ENCODE measurements around the gene SACM1L.
"Not testable (repeated sequence)": the region's sequence is repeated elsewhere in the genome, so short reads cannot be mapped to it uniquely, and the experiment has no call there.

The SACM1L gene

GRCh38 chr3:45670436-45670835, 18.8 kb upstream of the SACM1L start:
- DNase-seq: no peak

DNA sequence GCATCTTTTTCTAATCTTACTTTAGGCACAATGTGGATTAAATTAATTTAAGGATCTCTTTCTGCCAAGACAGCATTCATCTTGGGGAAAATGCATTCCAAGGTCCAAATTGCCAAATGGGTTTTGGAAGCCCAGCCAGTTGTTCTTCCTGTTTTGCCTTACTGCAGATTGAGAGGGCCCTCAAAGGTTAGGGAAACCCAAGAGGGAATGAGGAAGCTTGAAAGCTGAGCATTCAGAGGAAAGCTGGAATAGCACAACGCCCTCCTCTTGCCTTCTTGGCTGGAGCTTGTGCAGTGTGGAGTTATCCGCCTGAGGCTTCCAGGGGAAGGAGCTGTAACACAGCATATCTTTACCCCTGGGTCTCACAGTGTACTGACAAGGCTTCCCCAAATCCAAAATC, 18.2 kb upstream of the SACM1L start:
- no peak for DNase-seq

DNA sequence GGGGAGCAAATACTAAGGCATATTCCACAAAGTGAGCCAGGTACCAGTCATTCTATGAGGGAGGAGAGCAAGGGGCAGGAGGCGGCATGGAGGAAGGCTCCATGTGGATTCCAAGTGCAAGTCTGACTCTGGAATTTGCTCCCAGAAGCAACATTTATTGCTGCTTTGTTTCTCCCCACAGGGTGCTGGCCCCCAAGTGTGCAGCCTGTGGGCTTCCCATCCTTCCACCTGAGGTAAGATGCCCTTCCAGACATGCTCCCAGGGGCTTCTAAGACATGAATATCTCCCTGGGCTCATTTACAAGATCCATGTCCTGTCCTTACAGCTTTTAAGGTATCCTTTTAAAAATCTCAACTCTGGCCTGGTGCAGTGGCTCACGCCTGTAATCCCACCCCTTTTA, 15.9 kb upstream of the SACM1L start:
- DNase-seq: no peak

DNA sequence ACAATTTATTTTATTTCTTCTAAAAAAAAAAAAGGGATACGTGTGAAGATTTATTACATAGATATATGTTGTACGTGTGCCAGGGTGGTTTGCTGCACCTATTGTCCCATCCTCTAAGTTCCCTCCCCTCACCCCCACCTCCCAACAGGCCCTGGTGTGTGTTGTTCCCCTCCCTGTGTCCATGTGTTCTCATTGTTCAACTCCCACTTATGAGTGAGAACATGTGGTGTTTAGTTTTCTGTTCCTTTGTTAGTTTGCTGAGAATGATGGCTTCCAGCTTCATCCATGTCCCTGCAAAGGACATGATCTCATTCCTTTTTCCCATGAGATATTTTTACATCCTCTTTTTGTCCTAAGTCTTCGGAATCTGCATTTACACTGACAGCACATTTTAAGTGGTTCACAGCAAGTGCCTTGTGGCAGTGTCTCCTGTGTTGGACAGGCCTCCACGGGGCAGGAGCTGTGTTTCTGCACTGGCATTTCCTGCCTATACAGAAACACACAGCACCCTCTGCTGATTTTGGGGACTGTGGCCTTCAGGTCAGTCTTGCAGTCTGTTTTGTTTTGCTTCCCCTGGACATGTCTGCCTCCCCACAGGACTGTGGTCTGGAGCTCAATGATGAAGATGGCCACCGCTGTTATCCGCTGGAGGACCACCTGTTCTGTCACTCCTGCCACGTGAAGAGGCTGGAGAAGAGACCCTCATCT, 12.7 kb upstream of the SACM1L start:
- peak; percentile 23 for DNase-seq

DNA sequence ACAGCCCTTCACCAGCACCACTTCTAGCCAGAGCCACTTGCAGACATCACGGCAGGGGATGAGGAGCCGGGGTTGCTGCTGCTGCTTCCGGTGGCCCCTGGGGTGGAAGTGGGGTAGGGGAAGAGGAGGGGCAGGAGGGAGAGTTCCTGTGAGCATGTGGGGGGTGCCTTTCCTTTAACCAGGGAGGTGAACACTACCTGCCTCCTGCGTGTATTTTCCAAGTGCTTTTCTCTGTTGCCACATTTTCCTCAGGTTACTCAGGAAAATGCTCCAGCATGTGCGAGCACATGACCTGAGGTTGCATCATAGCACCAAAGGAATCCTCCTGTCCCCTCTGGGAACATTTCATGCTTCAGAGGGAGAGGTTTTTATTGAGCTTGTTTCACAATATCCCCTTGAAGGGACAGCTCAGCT, 12.2 kb upstream of the SACM1L start:
- peak; percentile 81 for DNase-seq

- no peak for DNase-seq
Measured at GRCh38 chr3:45677841-45678240, 11.4 kb upstream of the SACM1L start.

GRCh38 chr3:45679805-45680204, 9.4 kb upstream of the SACM1L start:
- no peak for DNase-seq

GRCh38 chr3:45681221-45681620, 8.0 kb upstream of the SACM1L start:
- DNase-seq: no peak

DNA sequence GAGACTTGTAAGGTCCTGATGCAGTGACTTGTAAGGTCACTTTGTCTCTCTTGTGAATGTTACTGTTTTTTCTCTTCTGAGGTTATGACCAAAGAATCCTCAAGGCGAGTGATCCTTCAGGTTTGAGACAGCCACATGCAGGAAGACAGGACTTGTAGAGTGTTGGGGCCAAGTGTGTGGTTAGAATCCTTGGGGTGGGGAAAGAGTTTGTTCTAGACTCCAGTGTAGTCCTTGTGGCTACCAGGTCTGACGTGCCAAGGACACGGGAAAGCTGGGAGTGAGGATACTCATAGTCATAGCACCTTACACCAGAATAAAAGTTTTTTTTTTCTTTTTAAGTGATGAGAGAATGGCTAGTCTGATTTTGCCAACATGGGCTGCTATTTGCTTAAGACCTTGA, 7.3 kb upstream of the SACM1L start:
- no peak for DNase-seq

DNA sequence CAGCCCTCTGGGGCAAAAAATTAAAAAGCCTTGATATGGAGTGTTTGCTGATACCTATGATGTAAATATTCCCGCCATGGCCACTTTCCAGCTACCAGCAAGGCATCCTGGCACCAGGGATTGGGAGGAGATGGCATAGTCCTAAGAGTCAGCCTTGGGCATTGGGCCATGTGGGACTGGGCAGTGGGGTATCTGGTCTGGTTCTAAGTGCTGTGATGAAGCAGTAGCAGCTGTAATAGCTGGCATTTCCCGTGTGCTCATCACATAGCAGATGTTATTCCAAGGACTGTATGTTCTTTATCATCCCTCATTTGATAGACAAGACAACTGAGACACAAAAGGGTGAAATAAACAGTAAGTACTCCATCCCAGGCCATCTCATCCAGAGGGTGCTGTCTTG, 6.9 kb upstream of the SACM1L start:
- DNase-seq: no peak

- no peak for DNase-seq
Measured at GRCh38 chr3:45682786-45683185, 6.4 kb upstream of the SACM1L start.

DNA sequence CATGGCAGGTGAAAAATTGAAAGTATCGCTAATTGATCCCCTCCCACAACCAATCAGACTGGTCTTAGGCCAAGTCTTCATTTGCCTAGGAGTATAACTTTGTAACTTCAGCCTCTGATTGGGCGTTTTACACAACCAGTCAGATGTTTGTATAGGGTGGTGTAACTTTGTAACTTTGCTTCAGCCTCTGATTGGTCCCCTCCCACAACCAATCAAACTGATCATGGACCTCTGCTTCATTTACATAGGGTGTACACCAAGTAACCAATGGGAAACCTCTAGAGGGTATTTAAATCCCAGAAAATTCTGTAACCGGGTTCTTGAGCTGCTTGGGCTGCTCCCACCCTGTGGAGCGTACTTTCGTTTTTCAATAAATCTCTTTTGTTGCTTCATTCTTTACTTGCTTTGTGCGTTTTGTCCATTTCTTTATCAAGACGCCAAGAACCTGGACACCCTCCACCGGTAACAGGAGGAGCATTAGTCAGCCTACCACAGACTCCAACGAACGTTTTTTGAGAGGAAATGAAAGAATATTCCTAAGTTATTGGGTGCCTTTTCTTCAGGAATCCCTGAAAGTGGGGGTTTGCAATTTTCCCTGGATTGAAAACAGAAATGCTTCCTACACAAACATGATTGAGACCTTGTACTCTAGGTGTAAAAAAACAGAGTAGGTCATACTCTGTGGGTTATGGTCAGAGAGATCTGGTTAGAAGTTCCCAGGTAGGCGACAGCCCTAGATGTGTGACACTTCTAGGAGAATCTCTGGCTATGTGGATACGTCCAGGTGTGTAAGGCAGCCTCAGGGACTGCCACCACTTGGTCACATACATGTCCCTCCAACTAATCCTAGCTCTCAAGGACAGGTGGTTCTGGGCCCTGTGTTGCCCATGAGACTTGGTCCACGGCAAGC, 5.5 kb upstream of the SACM1L start:
- DNase-seq: no peak

DNA sequence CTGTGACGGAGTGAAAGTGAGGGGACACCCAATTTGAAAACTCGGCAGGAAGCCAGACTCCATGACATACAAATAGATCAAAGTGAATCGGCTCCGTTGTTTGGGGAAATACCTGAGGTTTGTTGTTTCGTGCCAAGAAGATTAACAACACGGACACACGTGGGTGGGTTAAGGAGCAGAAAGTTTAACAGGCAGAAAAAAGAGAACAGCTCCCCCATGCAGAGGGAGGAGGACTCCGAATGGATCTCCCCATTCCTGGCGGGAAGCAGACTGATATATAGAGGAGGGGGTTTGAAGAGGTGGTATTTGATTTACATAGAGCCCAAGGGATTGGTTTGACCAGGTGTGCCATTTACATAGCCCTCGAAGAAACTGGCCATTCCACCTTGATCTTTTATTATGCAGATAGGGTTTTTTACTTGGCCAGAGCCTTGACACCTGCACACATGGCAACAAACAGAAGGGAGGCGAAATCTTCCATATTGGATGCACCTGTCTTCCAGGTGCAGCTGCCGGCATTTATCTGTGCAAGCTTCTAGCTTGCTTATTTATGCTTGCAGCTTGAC, 4.8 kb upstream of the SACM1L start:
- DNase-seq: no peak

- DNase-seq: not testable (repeated sequence)
Measured at GRCh38 chr3:45685722-45686121, 3.5 kb upstream of the SACM1L start.

DNA sequence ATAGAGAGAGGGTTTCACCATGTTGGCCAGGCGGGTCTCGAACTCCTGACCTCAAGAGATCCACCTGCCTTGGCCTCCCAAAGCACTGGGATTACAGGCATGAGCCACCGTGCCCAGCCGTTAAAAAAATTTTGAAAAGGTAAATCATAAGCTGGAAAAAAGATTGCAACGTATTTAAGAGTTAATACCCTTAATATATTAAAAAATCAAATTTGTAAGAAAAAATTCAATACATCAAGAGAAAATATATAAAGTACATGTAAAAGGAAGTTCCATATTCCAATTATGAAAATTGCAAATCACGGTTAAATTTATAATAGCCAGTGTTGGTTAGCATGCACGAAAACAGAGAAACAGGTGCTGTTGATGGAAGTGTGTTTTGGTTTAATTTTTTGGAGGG, 2.3 kb upstream of the SACM1L start:
- no peak for DNase-seq

GRCh38 chr3:45687828-45688193, 1.4 kb upstream of the SACM1L start:
- no peak for DNase-seq

- peak; percentile 42 for DNase-seq
Measured at GRCh38 chr3:45688194-45688881, 858 bp upstream of the SACM1L start.

DNA sequence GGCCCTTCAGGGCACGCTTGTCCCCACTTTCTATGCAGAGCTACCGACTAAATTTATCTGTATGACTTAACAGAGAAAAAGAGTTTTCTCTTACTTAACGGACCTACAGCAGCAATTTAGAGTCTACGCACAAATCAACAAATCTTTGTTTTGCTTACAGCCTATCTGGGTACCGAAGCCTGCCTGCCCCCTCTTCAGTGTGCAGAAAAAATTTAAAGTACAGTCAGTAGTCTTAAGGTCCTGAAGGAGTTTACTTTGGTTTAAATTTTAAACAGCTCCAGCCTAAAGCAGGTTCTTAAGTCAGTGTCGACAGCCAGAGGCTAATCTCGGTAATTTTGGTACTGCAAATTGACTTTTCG, 570 bp downstream of the SACM1L start:
- DNase-seq: no peak

DNA sequence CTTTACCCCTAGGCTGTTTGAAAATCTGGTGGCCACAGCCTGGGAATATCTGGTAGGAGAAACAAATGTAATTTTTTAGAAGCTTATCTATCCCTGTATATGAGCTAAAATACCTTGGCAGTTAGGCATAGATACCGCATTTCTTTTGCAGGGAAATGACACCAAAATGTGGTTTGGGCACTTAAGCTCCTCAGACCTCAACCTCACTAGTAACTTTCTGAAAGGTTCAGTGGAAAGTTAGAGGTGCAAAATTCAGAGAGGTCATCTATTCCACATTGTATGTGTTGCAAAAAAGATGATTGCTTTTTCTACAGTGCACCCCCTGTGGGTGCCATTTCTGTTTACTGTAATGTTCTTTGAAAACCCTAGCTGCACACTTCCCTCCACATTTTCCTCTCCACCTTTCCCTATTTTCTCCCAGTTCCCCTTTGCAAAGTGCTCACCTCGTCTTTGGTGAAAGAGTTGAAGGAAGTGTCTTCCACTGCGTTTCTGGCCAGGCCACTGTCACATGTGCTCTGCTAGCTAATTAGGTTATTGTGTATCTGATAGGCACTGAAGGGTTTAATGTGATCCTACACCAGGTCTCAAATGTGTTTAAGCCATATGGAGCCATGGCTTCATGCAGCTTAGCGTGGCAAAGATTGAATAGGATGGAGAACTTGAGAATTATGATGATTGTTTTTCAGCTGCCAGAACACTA, 1.3 kb downstream of the SACM1L start:
- DNase-seq: no peak

DNA sequence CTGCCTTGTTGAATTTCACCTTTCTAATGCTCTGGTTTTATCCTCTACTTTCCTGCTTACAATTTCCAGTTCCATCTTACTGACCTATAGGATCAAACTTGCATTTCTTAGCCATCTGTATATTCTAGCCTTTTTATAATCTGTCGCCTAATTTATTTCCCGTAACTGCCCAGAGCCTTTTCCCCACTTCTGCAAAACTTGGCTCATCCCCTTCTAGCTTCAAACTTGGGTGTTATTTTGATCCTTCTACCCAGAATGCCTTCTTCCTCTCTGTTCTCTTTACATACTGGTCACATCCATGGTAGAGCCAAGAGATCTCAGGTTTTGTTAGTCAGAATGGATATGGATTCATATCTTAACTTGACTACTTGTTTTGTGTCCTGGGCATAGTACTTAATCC, 2.6 kb downstream of the SACM1L start:
- no peak for DNase-seq

DNA sequence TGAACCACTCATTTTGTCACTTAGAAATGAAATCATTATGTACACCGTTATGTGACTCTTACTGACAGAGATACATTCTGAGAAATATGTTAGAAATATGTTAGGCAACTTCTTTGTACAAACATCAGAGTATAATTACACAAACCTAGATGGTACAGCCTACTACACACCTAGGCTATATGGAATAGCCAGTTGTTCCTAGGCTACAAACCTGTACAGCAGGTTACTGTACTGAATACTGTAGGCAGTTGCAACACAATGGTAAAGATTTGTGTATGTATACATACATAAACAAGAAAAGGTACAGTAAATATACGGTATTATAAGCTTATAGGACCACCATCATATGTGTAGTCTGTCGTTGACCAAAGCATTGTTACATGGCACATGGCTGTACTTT, 3.7 kb downstream of the SACM1L start:
- DNase-seq: no peak

DNA sequence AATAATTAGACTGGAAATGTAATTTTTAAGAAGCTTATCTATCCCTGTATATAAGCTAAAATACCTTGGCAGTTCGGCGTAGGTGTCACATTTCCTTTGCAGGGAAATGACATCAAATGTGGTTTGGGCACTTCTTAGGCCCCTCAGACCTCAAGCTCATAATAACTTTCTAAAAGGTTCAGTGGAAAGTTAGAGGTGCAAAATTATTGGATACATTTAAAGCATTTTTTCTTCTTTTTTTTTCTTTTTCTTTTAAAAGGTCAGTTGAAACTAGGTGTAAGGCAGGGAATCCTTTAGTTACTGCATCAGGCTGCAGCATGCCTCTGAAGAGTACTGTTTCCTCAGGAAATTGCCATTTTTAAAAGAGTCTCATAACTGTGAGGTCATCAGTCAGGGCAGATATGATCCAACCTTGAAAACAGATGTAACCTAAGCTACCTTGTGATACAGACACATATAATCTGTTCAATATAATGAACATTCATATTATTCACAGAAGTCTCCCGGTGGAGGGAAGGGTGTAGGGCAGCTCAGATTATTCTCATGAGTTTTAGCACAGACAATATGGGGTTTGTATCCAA, 4.8 kb downstream of the SACM1L start:
- peak; percentile 38 for DNase-seq
